ENCODE results near the gene NCOA5.

NCOA5 gene

DNA sequence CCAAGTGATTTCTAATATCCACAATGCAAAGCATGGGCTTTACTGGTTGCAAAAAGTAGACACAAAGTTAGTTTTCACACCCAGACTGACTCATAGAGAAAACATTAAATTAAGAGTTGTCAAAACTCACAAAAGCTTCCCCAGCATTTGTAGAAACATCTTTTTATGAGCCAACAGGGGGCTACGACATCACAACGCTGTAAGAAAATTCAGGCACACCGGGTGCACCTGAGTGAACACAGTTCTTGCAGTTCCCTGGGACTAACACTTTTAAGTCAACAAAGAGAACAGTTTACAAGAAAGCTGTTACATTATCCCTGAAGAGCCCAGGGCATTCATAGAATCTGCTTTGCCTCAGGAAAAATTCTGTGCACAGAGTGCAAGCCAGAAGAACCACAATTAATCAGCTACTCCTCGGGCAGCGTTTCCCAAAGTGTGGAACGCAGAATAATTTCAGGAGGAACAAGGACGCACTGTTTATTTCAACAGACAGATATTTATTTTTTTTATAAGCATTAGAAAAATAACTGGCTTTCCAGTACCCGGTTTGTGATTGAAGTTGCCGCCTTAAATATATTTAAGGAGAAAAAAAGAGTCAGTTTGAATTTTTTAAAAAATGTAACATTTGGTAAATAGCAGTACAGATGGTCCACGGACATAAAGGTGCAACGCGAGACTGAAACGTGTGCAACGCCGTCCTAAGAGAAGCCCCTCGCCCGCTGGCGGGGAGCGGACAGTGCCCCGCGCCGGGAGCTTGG is 1.2 kb downstream of the NCOA5 start:
- Histone ChIP-seq H3K36me3 (ENCODE audit: control insufficient read depth, insufficient read depth, low read length) (no peaks in the 10 kb centered on the region), H3K9me3 (ENCODE audit: control insufficient read depth, low read length) (no peaks in the 10 kb centered on the region), H3K27ac (ENCODE audit: low read depth, low read length, severe bottlenecking) (peak overlapping the region; percentile 97), H3K4me3 (ENCODE audit: extremely low read depth, insufficient read depth, low read length, poor library complexity, severe bottlenecking) (peak overlapping the region; percentile 86), H3K4me1 (ENCODE audit: control insufficient read depth, insufficient read depth, low read length, poor library complexity, severe bottlenecking) (peaks cover 12% of the 10 kb centered on the region)
- 6% methylated on average over 18 to 19 of the region's 22 CpGs for WGBS, 2 experiments (ENCODE audit: insufficient coverage in 2 of 2)

DNA sequence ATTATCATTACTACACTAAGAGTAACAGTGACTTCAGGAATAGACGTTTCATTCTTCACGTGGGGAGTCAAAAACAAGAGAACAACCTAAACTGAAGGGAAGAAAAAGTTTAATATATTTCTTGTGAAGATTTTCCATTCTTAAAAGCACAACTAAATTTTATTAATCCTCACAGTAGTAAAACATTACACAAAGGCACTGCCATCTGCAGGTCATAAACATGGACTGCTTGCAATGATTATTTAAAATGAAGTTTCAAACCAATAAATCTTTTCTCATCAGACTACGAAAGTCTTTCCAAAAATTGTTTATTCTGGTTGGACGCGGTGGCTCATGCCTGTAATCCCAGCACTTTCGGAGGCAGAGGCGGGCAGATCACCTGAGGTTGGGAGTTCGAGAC is 2.6 kb downstream of the NCOA5 start:
- Histone ChIP-seq H3K27ac (ENCODE audit: low read depth, low read length, severe bottlenecking) (no peak overlapping the region), H3K4me3 (ENCODE audit: extremely low read depth, insufficient read depth, low read length, poor library complexity, severe bottlenecking) (no peak overlapping the region), H3K9me3 (ENCODE audit: control insufficient read depth, low read length) (no peaks in the 10 kb centered on the region), H3K36me3 (ENCODE audit: control insufficient read depth, insufficient read depth, low read length) (no peaks in the 10 kb centered on the region), H3K4me1 (ENCODE audit: control insufficient read depth, insufficient read depth, low read length, poor library complexity, severe bottlenecking) (peaks cover 12% of the 10 kb centered on the region)
- WGBS, 2 experiments (ENCODE audit: insufficient coverage in 2 of 2): 80 to 98% methylated on average over 6 of the region's 8 CpGs

DNA sequence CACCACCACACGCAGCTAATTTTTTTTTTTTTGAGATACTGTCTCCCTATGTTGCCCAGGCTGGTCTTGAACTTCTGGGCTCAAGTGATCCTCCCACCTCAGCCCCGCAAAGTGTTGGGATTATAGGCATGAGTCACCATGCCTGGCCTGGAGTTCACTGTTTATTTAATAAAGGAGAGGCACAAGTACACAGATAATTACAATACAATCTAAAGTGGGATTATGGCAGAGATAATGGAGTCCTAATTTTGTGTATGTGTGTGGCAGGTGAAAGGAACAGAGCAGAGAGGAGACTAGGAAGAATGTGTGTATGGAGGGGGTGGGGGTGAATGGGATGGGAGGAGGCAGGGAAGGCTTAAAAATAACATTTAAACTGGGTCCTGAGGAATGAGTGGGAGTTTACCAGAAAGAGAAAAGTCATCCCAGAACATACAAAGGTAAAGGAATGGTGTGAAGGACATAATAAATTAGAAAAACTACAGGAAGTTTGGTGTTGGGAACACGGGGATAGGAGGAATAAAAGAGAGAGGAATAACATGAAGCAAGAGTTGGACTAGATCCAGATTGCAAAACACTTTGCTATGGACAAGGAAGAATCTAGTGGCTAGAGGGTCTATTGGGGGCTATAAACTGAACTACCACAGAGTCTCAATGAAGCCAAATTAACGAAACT is 4.4 kb downstream of the NCOA5 start:
- WGBS, 2 experiments (ENCODE audit: insufficient coverage in 2 of 2): 83 to 94% methylated on average over 1 to 2 of the region's 4 CpGs
- H3K4me3 ChIP-seq (ENCODE audit: extremely low read depth, insufficient read depth, low read length, poor library complexity, severe bottlenecking): no peak overlapping the region
- no peaks in the 10 kb centered on the region for H3K36me3 ChIP-seq (ENCODE audit: control insufficient read depth, insufficient read depth, low read length)
- no peak overlapping the region for H3K27ac ChIP-seq (ENCODE audit: low read depth, low read length, severe bottlenecking)
- no peaks in the 10 kb centered on the region for H3K9me3 ChIP-seq (ENCODE audit: control insufficient read depth, low read length)
- peaks cover 12% of the 10 kb centered on the region for H3K4me1 ChIP-seq (ENCODE audit: control insufficient read depth, insufficient read depth, low read length, poor library complexity, severe bottlenecking)

DNA sequence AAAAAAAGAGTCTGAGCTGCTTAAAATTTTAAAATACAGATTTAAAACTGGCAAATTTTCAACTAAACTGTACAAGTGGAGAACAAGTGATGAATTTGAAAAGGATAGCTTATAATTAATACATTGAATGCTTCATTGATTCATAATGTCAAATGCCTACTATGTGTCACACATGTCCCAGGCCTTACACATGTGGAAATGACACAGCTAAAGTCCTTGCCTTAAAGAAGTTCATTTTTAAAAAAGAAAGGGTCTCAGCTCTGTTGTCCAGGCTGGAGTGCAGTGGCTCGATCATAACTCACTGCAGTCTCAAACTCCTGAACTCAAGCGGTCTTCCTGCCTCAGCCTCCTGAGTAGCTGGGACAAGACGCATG is 5.0 kb downstream of the NCOA5 start:
- H3K27ac ChIP-seq (ENCODE audit: low read depth, low read length, severe bottlenecking): no peak overlapping the region
- H3K9me3 ChIP-seq (ENCODE audit: control insufficient read depth, low read length): no peaks in the 10 kb centered on the region
- 84 to 91% methylated on average over 2 to 3 of the region's 3 CpGs for WGBS, 2 experiments (ENCODE audit: insufficient coverage in 2 of 2)
- H3K4me3 ChIP-seq (ENCODE audit: extremely low read depth, insufficient read depth, low read length, poor library complexity, severe bottlenecking): no peak overlapping the region
- peaks cover 12% of the 10 kb centered on the region for H3K4me1 ChIP-seq (ENCODE audit: control insufficient read depth, insufficient read depth, low read length, poor library complexity, severe bottlenecking)
- H3K36me3 ChIP-seq (ENCODE audit: control insufficient read depth, insufficient read depth, low read length): peaks cover 3% of the 10 kb centered on the region

DNA sequence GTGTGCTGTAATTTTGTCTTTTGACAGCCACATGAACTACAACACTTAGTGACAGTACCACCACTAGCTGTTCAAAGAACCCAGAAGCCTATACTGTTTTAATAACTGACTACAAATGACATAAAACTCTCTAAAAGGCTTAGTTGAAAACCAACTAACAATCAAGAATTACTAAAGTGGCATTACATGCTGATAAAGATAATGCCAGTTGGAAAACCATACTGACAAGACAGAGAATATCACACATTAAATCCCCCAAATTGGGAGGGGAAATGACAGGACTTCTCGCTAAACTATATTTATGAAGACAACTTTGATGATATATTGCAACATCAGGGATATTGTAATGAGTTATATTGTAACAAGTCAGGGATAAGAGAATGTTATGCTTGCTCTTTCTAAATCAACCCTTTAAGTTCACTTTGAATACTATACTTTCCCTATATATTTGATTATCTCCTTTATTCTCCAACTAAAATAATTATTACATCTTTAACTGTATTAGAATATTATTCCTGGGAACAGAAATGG is 6.2 kb downstream of the NCOA5 start:
- WGBS, 2 experiments (ENCODE audit: insufficient coverage in 2 of 2): no CpG with 5 or more reads among the region's 1 CpG
- Histone ChIP-seq H3K27ac (ENCODE audit: low read depth, low read length, severe bottlenecking) (no peak overlapping the region), H3K9me3 (ENCODE audit: control insufficient read depth, low read length) (no peaks in the 10 kb centered on the region), H3K4me3 (ENCODE audit: extremely low read depth, insufficient read depth, low read length, poor library complexity, severe bottlenecking) (no peak overlapping the region), H3K4me1 (ENCODE audit: control insufficient read depth, insufficient read depth, low read length, poor library complexity, severe bottlenecking) (peaks cover 12% of the 10 kb centered on the region), H3K36me3 (ENCODE audit: control insufficient read depth, insufficient read depth, low read length) (peaks cover 13% of the 10 kb centered on the region)

DNA sequence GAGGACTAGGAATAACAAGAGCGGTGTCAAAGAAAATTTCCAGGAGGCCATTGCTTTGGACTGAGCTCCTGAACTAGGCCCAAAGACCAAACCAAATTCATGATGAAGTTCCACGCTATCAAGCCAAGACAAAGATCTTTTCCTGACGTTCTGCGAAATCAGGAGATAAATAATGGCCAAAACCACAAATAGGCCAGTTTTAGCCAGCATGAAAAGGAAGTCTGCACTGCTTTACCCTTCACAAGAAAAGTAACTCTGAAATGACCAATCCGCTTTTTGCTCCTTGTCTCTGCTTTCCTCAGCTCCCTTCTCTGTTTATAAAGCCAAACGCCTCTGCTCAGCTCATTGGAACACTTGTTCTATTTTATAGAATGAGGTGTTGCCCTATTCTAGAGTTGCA is 6.7 kb downstream of the NCOA5 start:
- Histone ChIP-seq H3K27ac (ENCODE audit: low read depth, low read length, severe bottlenecking) (no peak overlapping the region), H3K4me3 (ENCODE audit: extremely low read depth, insufficient read depth, low read length, poor library complexity, severe bottlenecking) (no peak overlapping the region), H3K9me3 (ENCODE audit: control insufficient read depth, low read length) (no peaks in the 10 kb centered on the region), H3K36me3 (ENCODE audit: control insufficient read depth, insufficient read depth, low read length) (peaks cover 18% of the 10 kb centered on the region), H3K4me1 (ENCODE audit: control insufficient read depth, insufficient read depth, low read length, poor library complexity, severe bottlenecking) (peaks cover 10% of the 10 kb centered on the region)
- 90 to 99% methylated on average over 5 of the region's 6 CpGs for WGBS, 2 experiments (ENCODE audit: insufficient coverage in 2 of 2)

DNA sequence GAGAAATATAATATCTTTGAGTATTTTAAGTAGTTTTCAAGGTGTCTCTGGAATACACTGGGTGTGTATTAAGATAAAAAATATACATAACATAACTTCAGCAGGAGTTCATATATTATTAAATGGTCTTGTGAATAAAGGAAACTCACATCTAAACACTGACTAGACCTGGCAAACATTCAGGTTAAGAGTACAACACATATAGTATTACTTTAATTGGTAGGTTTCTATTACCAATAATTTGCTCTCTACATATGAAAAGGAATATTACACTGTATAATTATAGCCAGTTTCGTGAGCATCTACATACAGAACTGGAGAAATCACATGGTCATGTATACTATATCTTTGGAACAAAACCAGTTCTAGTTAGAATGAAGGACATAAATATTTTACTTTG is 8.7 kb downstream of the NCOA5 start:
- no peak overlapping the region for H3K27ac ChIP-seq (ENCODE audit: low read depth, low read length, severe bottlenecking)
- peaks cover 6% of the 10 kb centered on the region for H3K4me1 ChIP-seq (ENCODE audit: control insufficient read depth, insufficient read depth, low read length, poor library complexity, severe bottlenecking)
- H3K36me3 ChIP-seq (ENCODE audit: control insufficient read depth, insufficient read depth, low read length): peaks cover 32% of the 10 kb centered on the region
- no CpG with 5 or more reads among the region's 1 CpG for WGBS, 2 experiments (ENCODE audit: insufficient coverage in 2 of 2)
- H3K4me3 ChIP-seq (ENCODE audit: extremely low read depth, insufficient read depth, low read length, poor library complexity, severe bottlenecking): no peak overlapping the region
- H3K9me3 ChIP-seq (ENCODE audit: control insufficient read depth, low read length): no peaks in the 10 kb centered on the region

DNA sequence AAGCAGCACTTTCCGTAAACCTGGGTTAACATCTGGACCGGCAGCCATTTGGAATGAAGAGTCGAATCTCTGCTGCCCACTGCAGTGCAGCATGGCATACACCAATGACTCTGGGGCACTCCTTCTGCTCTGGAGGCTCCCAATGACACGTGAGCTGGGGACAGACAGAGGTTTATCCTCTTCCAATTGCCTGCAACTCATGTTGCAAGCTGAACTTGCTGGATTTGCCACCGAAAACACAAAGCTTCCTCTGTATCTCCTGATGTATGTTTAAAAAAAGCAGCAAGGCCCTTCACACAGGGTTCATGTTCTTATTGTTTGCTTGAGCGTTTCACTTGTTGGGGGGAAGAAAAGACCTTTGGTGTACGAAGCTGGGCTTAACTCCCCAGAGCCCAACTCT is 10.8 kb downstream of the NCOA5 start:
- peaks cover 53% of the 10 kb centered on the region for H3K36me3 ChIP-seq (ENCODE audit: control insufficient read depth, insufficient read depth, low read length)
- no peaks in the 10 kb centered on the region for H3K9me3 ChIP-seq (ENCODE audit: control insufficient read depth, low read length)
- WGBS, 2 experiments (ENCODE audit: insufficient coverage in 2 of 2): 90 to 97% methylated on average over 6 of the region's 7 CpGs
- H3K4me3 ChIP-seq (ENCODE audit: extremely low read depth, insufficient read depth, low read length, poor library complexity, severe bottlenecking): no peak overlapping the region
- no peak overlapping the region for H3K27ac ChIP-seq (ENCODE audit: low read depth, low read length, severe bottlenecking)
- H3K4me1 ChIP-seq (ENCODE audit: control insufficient read depth, insufficient read depth, low read length, poor library complexity, severe bottlenecking): peaks cover 5% of the 10 kb centered on the region

DNA sequence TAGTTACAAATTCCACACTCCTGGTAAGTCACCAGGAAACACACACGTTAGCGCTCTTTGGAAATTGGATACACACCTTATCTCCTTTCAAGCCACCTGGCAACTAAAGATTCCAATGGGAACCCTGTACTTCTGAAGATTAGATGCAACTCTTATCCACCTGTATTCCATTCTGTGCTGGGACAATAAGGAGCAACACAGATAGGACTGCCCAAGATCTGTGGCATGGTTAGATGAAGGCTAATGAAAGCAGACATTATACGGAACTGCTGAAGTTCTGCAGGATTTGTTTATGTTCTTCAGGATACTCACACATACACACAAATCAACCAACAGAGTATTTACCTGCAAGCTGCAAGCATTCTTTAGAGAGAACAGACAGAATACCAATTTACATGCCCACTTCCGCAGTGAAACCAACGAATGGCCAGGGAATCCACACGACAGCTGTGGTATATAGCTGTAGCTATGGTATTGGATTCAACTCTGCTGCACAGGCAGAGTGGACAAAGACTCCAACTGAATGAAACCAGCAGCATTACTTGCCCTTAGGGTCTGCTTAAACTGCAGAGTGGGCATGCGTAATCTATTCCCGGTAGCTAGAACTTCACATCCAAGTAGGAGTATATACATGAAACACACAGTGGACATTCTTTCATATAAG is 12.0 kb downstream of the NCOA5 start:
- Histone ChIP-seq H3K4me1 (ENCODE audit: control insufficient read depth, insufficient read depth, low read length, poor library complexity, severe bottlenecking) (peaks cover 9% of the 10 kb centered on the region), H3K27ac (ENCODE audit: low read depth, low read length, severe bottlenecking) (no peak overlapping the region), H3K9me3 (ENCODE audit: control insufficient read depth, low read length) (no peaks in the 10 kb centered on the region), H3K4me3 (ENCODE audit: extremely low read depth, insufficient read depth, low read length, poor library complexity, severe bottlenecking) (no peak overlapping the region), H3K36me3 (ENCODE audit: control insufficient read depth, insufficient read depth, low read length) (peaks cover 62% of the 10 kb centered on the region)
- WGBS, 2 experiments (ENCODE audit: insufficient coverage in 2 of 2): 93 to 94% methylated on average over 5 to 6 of the region's 8 CpGs

DNA sequence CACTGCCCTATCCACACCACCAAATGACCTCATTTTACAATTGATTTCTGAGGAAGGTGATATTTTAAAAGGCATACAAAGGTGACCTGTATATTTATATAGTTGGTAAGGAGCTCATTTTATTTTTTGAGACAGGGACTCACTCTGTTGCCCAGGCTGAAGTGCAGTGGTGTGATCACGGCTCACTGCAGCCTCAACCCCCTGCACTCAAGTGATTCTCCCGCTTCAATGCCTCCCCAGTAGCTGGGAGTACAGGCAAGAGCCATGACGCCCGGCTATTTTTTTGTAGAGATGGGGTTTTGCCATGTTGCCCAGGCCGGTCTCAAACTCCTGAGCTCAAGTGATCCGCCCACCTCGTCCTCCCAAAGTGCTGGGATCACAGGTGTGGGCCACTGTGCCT is 13.0 kb downstream of the NCOA5 start:
- peaks cover 63% of the 10 kb centered on the region for H3K36me3 ChIP-seq (ENCODE audit: control insufficient read depth, insufficient read depth, low read length)
- no peaks in the 10 kb centered on the region for H3K9me3 ChIP-seq (ENCODE audit: control insufficient read depth, low read length)
- H3K4me1 ChIP-seq (ENCODE audit: control insufficient read depth, insufficient read depth, low read length, poor library complexity, severe bottlenecking): peaks cover 9% of the 10 kb centered on the region
- 84 to 95% methylated on average over 3 to 7 of the region's 7 CpGs for WGBS, 2 experiments (ENCODE audit: insufficient coverage in 2 of 2)
- no peak overlapping the region for H3K4me3 ChIP-seq (ENCODE audit: extremely low read depth, insufficient read depth, low read length, poor library complexity, severe bottlenecking)
- H3K27ac ChIP-seq (ENCODE audit: low read depth, low read length, severe bottlenecking): no peak overlapping the region

Data from mesodermal cell (in vitro differentiated cells).